Neural progenitor cell (in vitro differentiated cells): ENCODE measurements around the gene TRIM65. TPM values are rescaled to one million over a fixed set of nuclear protein-coding genes. Genes with fewer than 3 reads are reported as not detected.

Experiments used
- DNase-seq: peaks from one replicate; pipeline ENCODE4 v3.0.0-alpha.2; 2016; ENCODE audit warnings: low spot score
- H2AFZ ChIP-seq: fragments of 200-600 bp; sonication (generic); replicated peaks from 2 replicates; pipeline ENCODE4 v1.6.1; 2016; ENCODE audit warnings: antibody characterized with exemption
- H3F3A ChIP-seq: fragments of 200-600 bp; sonication (generic); 2 replicates; pipeline ENCODE4 v1.6.1; 2016; ENCODE audit warnings: antibody characterized with exemption, low read depth
- H3K27ac ChIP-seq: fragments of 200-600 bp; sonication (generic); 2 replicates; pipeline ENCODE4 v1.5.1; 2016; ENCODE audit warnings: mild to moderate bottlenecking
- H3K27me3 ChIP-seq: fragments of 200-600 bp; sonication (generic); 2 replicates; pipeline ENCODE4 v1.6.1; 2016; ENCODE audit warnings: mild to moderate bottlenecking, moderate library complexity
- H3K36me3 ChIP-seq: fragments of 200-600 bp; sonication (generic); 2 replicates; pipeline ENCODE4 v1.5.1; 2016
- H3K4me1 ChIP-seq: fragments of 200-600 bp; sonication (generic); 2 replicates; pipeline ENCODE4 v1.6.1; 2016; ENCODE audit warnings: mixed run types
- H3K4me2 ChIP-seq: fragments of 200-600 bp; sonication (generic); 2 replicates; pipeline ENCODE4 v1.6.1; 2016
- H3K4me3 ChIP-seq: fragments of 200-600 bp; sonication (generic); 2 replicates; pipeline ENCODE4 v1.5.1; 2016
- H3K79me2 ChIP-seq: fragments of 200-600 bp; sonication (generic); 2 replicates; pipeline ENCODE4 v1.6.1; 2016; ENCODE audit warnings: low read depth
- H3K9ac ChIP-seq: fragments of 200-600 bp; sonication (generic); 2 replicates; pipeline ENCODE4 v1.6.1; 2016
- H3K9me3 ChIP-seq: fragments of 200-600 bp; sonication (generic); 2 replicates; pipeline ENCODE4 v1.5.1; 2016; ENCODE audit warnings: low read depth
- H4K20me1 ChIP-seq: fragments of 200-600 bp; sonication (generic); 2 replicates; pipeline ENCODE4 v1.6.1; 2016; ENCODE audit warnings: low read depth
- H3K27ac Mint-ChIP-seq: 3 replicates; pipeline ENCODE4 v1.8.0; 2021; ENCODE audit warnings: mixed read lengths
- H3K27me3 Mint-ChIP-seq: 2 replicates; pipeline ENCODE4 v1.8.0; 2022; ENCODE audit warnings: low read depth, mild to moderate bottlenecking, inconsistent platforms, moderate library complexity, mixed read lengths; ENCODE audit not compliant: insufficient read depth
- H3K36me3 Mint-ChIP-seq: 3 replicates; pipeline ENCODE4 v1.8.0; 2021; ENCODE audit warnings: mixed read lengths
- H3K4me1 Mint-ChIP-seq: 3 replicates; pipeline ENCODE4 v1.8.0; 2021; ENCODE audit warnings: mixed read lengths
- H3K4me3 Mint-ChIP-seq: 3 replicates; pipeline ENCODE4 v1.8.0; 2021; ENCODE audit warnings: mild to moderate bottlenecking, moderate library complexity, mixed read lengths
- H3K9me3 Mint-ChIP-seq: 3 replicates; pipeline ENCODE4 v1.8.0; 2020; ENCODE audit warnings: mixed read lengths
- CTCF ChIP-seq: fragments of 200-600 bp; sonication (generic); IDR thresholded peaks from 2 replicates; pipeline ENCODE4 v1.5.1; 2017; ENCODE audit warnings: antibody characterized with exemption, mild to moderate bottlenecking
- EZH2 ChIP-seq: fragments of 200-600 bp; sonication (generic); IDR thresholded peaks from 2 replicates; pipeline ENCODE4 v1.6.1; 2017; ENCODE audit warnings: antibody characterized with exemption, mild to moderate bottlenecking, moderate library complexity
- EZH2phosphoT487 ChIP-seq: fragments of 200-600 bp; sonication (generic); IDR thresholded peaks from 2 replicates; pipeline ENCODE4 v1.6.1; 2017; ENCODE audit warnings: antibody characterized with exemption
- total RNA-seq: library from RNA; depleted of rRNA; stranded (reverse); fragments of >200 nt; gene quantifications from 2 replicates; pipeline ENCODE4 v1.2.3, GENCODE V29; 2015; ENCODE audit warnings: low replicate concordance

Gene TRIM65
- total RNA-seq, 1 donor from 2014 or later: 17.2 TPM

DNA sequence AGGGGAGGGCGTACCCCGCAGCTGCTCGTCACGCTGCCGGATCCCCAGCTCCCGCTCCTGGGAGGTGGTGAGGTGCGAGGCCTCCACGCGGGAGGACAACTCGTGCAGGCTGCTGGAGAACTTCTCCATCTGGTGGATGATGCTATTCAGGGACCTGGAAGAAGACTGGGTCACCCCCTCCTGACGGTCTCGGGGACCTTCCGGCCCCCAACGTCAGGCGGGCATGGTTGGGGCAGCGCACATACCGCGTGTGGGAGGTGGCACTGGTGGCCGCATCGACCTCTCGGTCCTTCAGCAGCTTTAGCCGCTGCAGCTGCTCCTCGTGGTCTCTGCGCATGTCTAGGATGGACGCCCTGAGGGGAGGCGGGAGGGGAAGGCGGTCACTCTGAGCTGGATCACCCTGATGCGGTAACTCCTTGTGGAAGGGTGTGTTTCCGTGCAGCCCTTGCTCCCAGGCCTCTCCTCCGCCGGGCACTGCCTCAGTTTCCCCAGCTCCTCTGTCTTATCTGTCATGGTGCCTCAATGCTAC is 21.2 kb upstream of the TRIM65 start:
- Histone ChIP-seq H3F3A (no peaks in the 10 kb centered on the region), H3K27ac (no peak overlapping the region), H3K9ac (no peak overlapping the region), H3K79me2 (no peaks in the 10 kb centered on the region), H2AFZ (no peak overlapping the region), H3K4me1 (no peaks in the 10 kb centered on the region), H3K36me3 (no peaks in the 10 kb centered on the region), H3K9me3 (no peaks in the 10 kb centered on the region), H3K27me3 (no peaks in the 10 kb centered on the region), H3K4me3 (no peak overlapping the region), H4K20me1 (no peaks in the 10 kb centered on the region), H3K4me2 (no peak overlapping the region)
- Mint-ChIP-seq H3K27ac (no peak overlapping the region), H3K9me3 (no peaks in the 10 kb centered on the region), H3K4me1 (no peaks in the 10 kb centered on the region), H3K4me3 (no peak overlapping the region), H3K27me3 (peaks cover 3% of the 10 kb centered on the region), H3K36me3 (peaks cover 4% of the 10 kb centered on the region)
- no peak for TF ChIP-seq EZH2
- no peak for TF ChIP-seq CTCF
- TF ChIP-seq EZH2phosphoT487: no peak
- DNase-seq: no peak

DNA sequence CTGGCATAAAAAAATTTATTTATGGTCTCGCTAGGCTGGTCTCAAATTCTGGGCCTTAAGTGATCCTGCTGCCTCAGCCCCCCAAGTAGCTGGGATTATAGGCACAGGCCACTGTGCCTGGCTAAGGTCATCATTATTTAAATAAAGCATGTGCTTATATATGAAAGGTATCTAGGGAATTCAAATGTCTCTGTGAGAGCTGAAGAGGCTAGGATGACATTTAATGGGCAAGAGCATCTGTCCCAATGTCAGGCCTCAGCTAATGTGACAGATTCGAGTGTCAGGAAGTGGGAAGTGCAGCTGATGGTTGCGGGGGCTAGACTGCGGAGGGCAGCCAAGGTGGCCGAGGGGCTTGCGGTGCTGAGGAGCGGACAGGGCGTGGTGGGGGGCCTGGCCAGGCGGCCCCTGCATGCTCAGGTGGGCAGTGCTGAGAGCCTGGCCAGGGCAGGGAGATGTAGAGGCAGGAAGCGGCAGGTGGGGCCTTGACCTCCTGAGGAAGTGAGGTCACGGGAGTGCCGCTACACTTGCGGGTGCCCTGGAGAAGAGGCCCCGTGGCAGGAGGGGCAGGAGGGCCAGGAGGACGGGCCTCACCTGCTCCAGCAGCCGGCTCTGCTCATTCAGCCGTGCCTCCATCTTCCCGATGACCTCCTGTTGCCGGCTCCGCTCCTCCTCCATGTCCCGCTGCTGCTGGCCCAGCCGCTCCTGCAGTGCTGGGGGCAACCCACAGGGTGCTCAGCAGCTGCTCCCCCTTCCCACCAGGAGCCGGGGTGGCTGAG is 20.6 kb upstream of the TRIM65 start:
- Mint-ChIP-seq H3K27ac (no peak overlapping the region), H3K4me3 (no peak overlapping the region), H3K27me3 (peaks cover 3% of the 10 kb centered on the region), H3K4me1 (no peaks in the 10 kb centered on the region), H3K9me3 (no peaks in the 10 kb centered on the region), H3K36me3 (peaks cover 4% of the 10 kb centered on the region)
- Histone ChIP-seq H3K27ac (no peak overlapping the region), H3K79me2 (no peaks in the 10 kb centered on the region), H3K4me2 (no peak overlapping the region), H4K20me1 (no peaks in the 10 kb centered on the region), H3K36me3 (no peaks in the 10 kb centered on the region), H2AFZ (no peak overlapping the region), H3K4me1 (no peaks in the 10 kb centered on the region), H3K27me3 (no peaks in the 10 kb centered on the region), H3K9me3 (no peaks in the 10 kb centered on the region), H3F3A (no peaks in the 10 kb centered on the region), H3K4me3 (no peak overlapping the region), H3K9ac (no peak overlapping the region)
- TF ChIP-seq CTCF: no peak
- TF ChIP-seq EZH2phosphoT487: no peak
- no peak for TF ChIP-seq EZH2
- DNase-seq: no peak

- no peaks in the 10 kb centered on the region for H3K4me1 ChIP-seq
- Mint-ChIP-seq H3K4me1 (no peaks in the 10 kb centered on the region), H3K27me3 (peaks cover 3% of the 10 kb centered on the region), H3K36me3 (peaks cover 4% of the 10 kb centered on the region), H3K4me3 (no peak overlapping the region), H3K9me3 (no peaks in the 10 kb centered on the region), H3K27ac (no peak overlapping the region)
- H3K9me3 ChIP-seq: no peaks in the 10 kb centered on the region
- H3K4me2 ChIP-seq: no peak overlapping the region
- no peak for TF ChIP-seq CTCF
- no peak for TF ChIP-seq EZH2
- no peak for TF ChIP-seq EZH2phosphoT487
- no peak overlapping the region for H3K9ac ChIP-seq
- no peaks in the 10 kb centered on the region for H3K27me3 ChIP-seq
- H4K20me1 ChIP-seq: no peaks in the 10 kb centered on the region
- no peak overlapping the region for H3K4me3 ChIP-seq
- no peak overlapping the region for H2AFZ ChIP-seq
- H3F3A ChIP-seq: peaks cover 7% of the 10 kb centered on the region
- no peaks in the 10 kb centered on the region for H3K36me3 ChIP-seq
- no peak for DNase-seq
- H3K27ac ChIP-seq: no peak overlapping the region
- no peaks in the 10 kb centered on the region for H3K79me2 ChIP-seq
These were observed 18.5 kb upstream of the TRIM65 start for GRCh38 chr17:75915268-75915667.
